ENCODE data around the gene ARHGEF7.

- no peak for TF ChIP-seq CTCF (IDR thresholded peaks at IDR 0.05; ENCODE audit: poor library complexity)
- no peak for TF ChIP-seq EZH2 (IDR thresholded peaks at IDR 0.05; ENCODE audit: borderline replicate concordance)
These were observed 212.8 kb downstream of the ARHGEF7 start for GRCh38 chr13:111327730-111328573.
